B cell (primary cell): ENCODE results near the gene ARHGAP6. TPM values are rescaled to one million over a fixed set of nuclear protein-coding genes. Genes with fewer than 3 reads are reported as not detected.

Experiments
- ATAC-seq: fragments of 200-7000 bp; cut with Tn5 transposase; one replicate; pipeline ENCODE4 v1.10.0; 2021; ENCODE audit warnings: low read depth, mild to moderate bottlenecking, moderate number of reproducible peaks, moderate library complexity
- CTCF ChIA-PET: fragments of 350-600 bp; sonication (Branson Sonifier 250); formaldehyde crosslinking; loops from one replicate; lab custom pipeline; 2021; ENCODE audit warnings: antibody characterized with exemption, inconsistent platforms; lab: Charles Lee
- POLR2A ChIA-PET: fragments of 350-600 bp; sonication (Branson Sonifier 250); formaldehyde crosslinking; loops from one replicate; lab custom pipeline; 2021; ENCODE audit warnings: antibody characterized with exemption; lab: Charles Lee
- DNase-seq: peaks from one replicate; pipeline ENCODE4 v3.0.0; 2013
- H2AFZ ChIP-seq: 2 replicates; pipeline ENCODE4 v1.6.1; 2012; ENCODE audit warnings: mild to moderate bottlenecking, low read depth, low read length; ENCODE audit not compliant: insufficient read depth, poor library complexity, severe bottlenecking
- H3K27ac ChIP-seq, 2 donors: 1 replicate in 1 of 2; 2 replicates in 1 of 2; pipeline ENCODE4 v1.5.1; 2012 to 2013; ENCODE audit warnings: low read length in 2 of 2, mild to moderate bottlenecking in 2 of 2, moderate library complexity in 1 of 2
- H3K27me3 ChIP-seq, 4 experiments: fragments of 200-600 bp in 1 of 4; sonication (generic) in 1 of 4; replicated peaks in 1 of 4; 1 replicate in 2 of 4; 2 replicates in 2 of 4; pipeline versions ENCODE4 v1.6.1 to v1.7.0; 2013 to 2016; ENCODE audit warnings: low read length in 3 of 4, mild to moderate bottlenecking in 2 of 4, mixed read lengths in 1 of 4, moderate library complexity in 1 of 4; ENCODE audit not compliant: insufficient read depth in 4 of 4, control insufficient read depth in 3 of 4; ENCODE audit errors: control extremely low read depth in 1 of 4
- H3K36me3 ChIP-seq, 2 experiments: replicated peaks in 1 of 2; 1 replicate in 1 of 2; 2 replicates in 1 of 2; pipeline versions ENCODE4 v1.6.1 to v1.7.1; 2013; ENCODE audit warnings: low read length in 1 of 2; ENCODE audit not compliant: insufficient read depth in 2 of 2, control insufficient read depth in 1 of 2; ENCODE audit errors: control extremely low read depth in 1 of 2, extremely low read depth in 1 of 2
- H3K4me1 ChIP-seq, 2 donors: fragments of 200-600 bp in 1 of 2; sonication (generic) in 1 of 2; 1 replicate in 1 of 2; 2 replicates in 1 of 2; pipeline versions ENCODE4 v1.5.1 to v1.6.1; 2013 to 2017; ENCODE audit warnings: low read length in 2 of 2; ENCODE audit not compliant: control insufficient read depth in 2 of 2, insufficient read depth in 2 of 2
- H3K4me2 ChIP-seq: replicated peaks from 2 replicates; pipeline ENCODE3; 2012; ENCODE audit warnings: mild to moderate bottlenecking, low read depth, low read length; ENCODE audit not compliant: poor library complexity, severe bottlenecking
- H3K4me3 ChIP-seq, 5 experiments: fragments of 200-600 bp in 1 of 5; sonication (generic) in 1 of 5; 1 replicate in 3 of 5; 2 replicates in 2 of 5; pipeline versions ENCODE4 v1.5.1 to v1.7.0; 2011 to 2016; ENCODE audit warnings: low read length in 4 of 5, mild to moderate bottlenecking in 4 of 5, low read depth in 2 of 5, control low read depth in 1 of 5, moderate library complexity in 1 of 5; ENCODE audit not compliant: insufficient read depth in 1 of 5; ENCODE audit errors: control extremely low read depth in 1 of 5, extremely low read depth in 1 of 5
- H3K79me2 ChIP-seq: fragments of 200-600 bp; sonication (generic); one replicate; pipeline ENCODE4 v1.6.0; 2016; ENCODE audit warnings: low read length; ENCODE audit not compliant: control insufficient read depth, insufficient read depth
- H3K9ac ChIP-seq: fragments of 200-600 bp; sonication (generic); 2 replicates; pipeline ENCODE4 v1.6.1; 2017; ENCODE audit warnings: mild to moderate bottlenecking, low read length, moderate library complexity
- H3K9me3 ChIP-seq, 3 donors: one replicate each; pipeline versions ENCODE4 v1.6.1 to v1.7.1; 2013; ENCODE audit warnings: low read length in 2 of 3; ENCODE audit not compliant: control insufficient read depth in 2 of 3, insufficient read depth in 1 of 3; ENCODE audit errors: control extremely low read depth in 1 of 3
- H4K20me1 ChIP-seq: 2 replicates; pipeline ENCODE4 v1.6.0; 2012; ENCODE audit warnings: mild to moderate bottlenecking, low read length; ENCODE audit not compliant: insufficient read depth, control insufficient read depth, poor library complexity, severe bottlenecking
- H3K27ac Mint-ChIP-seq: one replicate; pipeline ENCODE4 v1.8.0; 2021; ENCODE audit warnings: mixed read lengths
- H3K27me3 Mint-ChIP-seq: one replicate; pipeline ENCODE4 v1.8.0; 2021; ENCODE audit warnings: mixed read lengths
- H3K4me1 Mint-ChIP-seq: one replicate; pipeline ENCODE4 v1.8.0; 2021; ENCODE audit warnings: mixed read lengths
- H3K4me3 Mint-ChIP-seq: one replicate; pipeline ENCODE4 v1.8.0; 2021; ENCODE audit warnings: mixed read lengths
- H3K9me3 Mint-ChIP-seq: one replicate; pipeline ENCODE4 v1.8.0; 2022; ENCODE audit warnings: mixed read lengths; ENCODE audit not compliant: insufficient read depth
- EZH2 ChIP-seq: IDR thresholded peaks from 2 replicates; pipeline ENCODE4 v1.6.1; 2012; ENCODE audit warnings: borderline replicate concordance, low read depth, mild to moderate bottlenecking, moderate library complexity, low read length; ENCODE audit not compliant: insufficient read depth, poor library complexity, severe bottlenecking
- WGBS: methylation state at CpG from one replicate; pipeline ENCODE4 v1.1.5; 2013; ENCODE audit warnings: missing lambda C conversion rate; ENCODE audit not compliant: insufficient coverage; 5-methylcytosine and 5-hydroxymethylcytosine counted together
- intact Hi-C: fragments of 100-400 bp; cut with micrococcal nuclease; formaldehyde crosslinking; loops from one replicate; pipeline ENCODE4 v1.10.0; 2022
- polyA plus RNA-seq: library from polyadenylated mRNA; depleted of rRNA; stranded (reverse); fragments of >200 nt; gene quantifications from 2 replicates; pipeline ENCODE4 v1.2.3, GENCODE V29; 2012
- total RNA-seq, 2 donors: library from RNA; stranded (reverse); fragments of 120-200 nt in 1 of 2; gene quantifications; 1 replicate in 1 of 2; 2 replicates in 1 of 2; pipeline versions ENCODE4 v1.2.3 to v1.2.4, GENCODE V29; 2013 to 2022
- TF ChIP-seq, protein P1 (sequence below): fragments of 200-600 bp; IDR thresholded peaks from one replicate; pipeline ENCODE4 v1.8.0; 2022; ENCODE audit warnings: antibody characterized with exemption, mild to moderate bottlenecking

ARHGAP6 gene
- total and polyA plus RNA-seq, 2 donors (not counting 1 experiment from before 2014, with no cell fraction given): 1.6 to 2.6 TPM

DNA sequence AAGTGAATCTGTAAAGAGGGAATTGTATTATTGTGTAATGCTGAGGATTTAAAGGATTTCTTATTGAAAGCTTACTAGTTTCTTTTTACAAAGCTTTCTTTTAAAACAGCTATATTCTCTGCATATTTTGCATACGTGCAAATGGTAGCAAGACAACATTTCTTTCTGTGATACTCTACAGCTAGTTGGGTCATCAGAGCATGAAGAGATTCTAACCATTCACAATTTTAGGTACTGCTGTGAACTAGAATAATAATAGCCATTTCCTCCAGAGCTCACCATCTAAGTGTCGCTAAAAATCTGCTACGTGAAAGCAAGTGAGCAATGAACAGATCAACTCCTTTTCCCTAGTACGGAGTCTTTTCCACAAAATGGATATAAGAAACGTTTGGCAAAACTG, 37.3 kb downstream of the ARHGAP6 start:
- H3K27me3 ChIP-seq: peaks cover 0 to 2% (median 0%) of the 10 kb centered on the region in 4 experiments
- no peaks in the 10 kb centered on the region for H3K79me2 ChIP-seq
- ChIA-PET CTCF (no interaction called here), POLR2A (no interaction called here)
- WGBS: no CpG with 5 or more reads among the region's 5 CpGs
- Mint-ChIP-seq H3K27me3 (peaks cover 5% of the 10 kb centered on the region), H3K9me3 (peaks cover 2% of the 10 kb centered on the region), H3K27ac (no peak overlapping the region), H3K4me3 (no peak overlapping the region), H3K4me1 (no peaks in the 10 kb centered on the region)
- H3K9ac ChIP-seq: no peak overlapping the region
- no peak overlapping the region for H3K4me3 ChIP-seq
- TF ChIP-seq, protein P1, sequence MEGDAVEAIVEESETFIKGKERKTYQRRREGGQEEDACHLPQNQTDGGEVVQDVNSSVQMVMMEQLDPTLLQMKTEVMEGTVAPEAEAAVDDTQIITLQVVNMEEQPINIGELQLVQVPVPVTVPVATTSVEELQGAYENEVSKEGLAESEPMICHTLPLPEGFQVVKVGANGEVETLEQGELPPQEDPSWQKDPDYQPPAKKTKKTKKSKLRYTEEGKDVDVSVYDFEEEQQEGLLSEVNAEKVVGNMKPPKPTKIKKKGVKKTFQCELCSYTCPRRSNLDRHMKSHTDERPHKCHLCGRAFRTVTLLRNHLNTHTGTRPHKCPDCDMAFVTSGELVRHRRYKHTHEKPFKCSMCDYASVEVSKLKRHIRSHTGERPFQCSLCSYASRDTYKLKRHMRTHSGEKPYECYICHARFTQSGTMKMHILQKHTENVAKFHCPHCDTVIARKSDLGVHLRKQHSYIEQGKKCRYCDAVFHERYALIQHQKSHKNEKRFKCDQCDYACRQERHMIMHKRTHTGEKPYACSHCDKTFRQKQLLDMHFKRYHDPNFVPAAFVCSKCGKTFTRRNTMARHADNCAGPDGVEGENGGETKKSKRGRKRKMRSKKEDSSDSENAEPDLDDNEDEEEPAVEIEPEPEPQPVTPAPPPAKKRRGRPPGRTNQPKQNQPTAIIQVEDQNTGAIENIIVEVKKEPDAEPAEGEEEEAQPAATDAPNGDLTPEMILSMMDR: no peak
- no peak for TF ChIP-seq EZH2
- H3K4me2 ChIP-seq: no peak overlapping the region
- DNase-seq (no peak), ATAC-seq (no peak)
- H3K4me1 ChIP-seq: no peaks in the 10 kb centered on the region
- H4K20me1 ChIP-seq: no peaks in the 10 kb centered on the region
- H3K36me3 ChIP-seq: no peaks in the 10 kb centered on the region
- H3K9me3 ChIP-seq: no peaks in the 10 kb centered on the region
- no peak overlapping the region for H3K27ac ChIP-seq
- intact Hi-C loops: loop anchor here (5.0 to 10.0 kb wide), 2 partner anchors 64 to 241 kb away; no protein-coding TSS in a partner anchor
- H2AFZ ChIP-seq: no peak overlapping the region

DNA sequence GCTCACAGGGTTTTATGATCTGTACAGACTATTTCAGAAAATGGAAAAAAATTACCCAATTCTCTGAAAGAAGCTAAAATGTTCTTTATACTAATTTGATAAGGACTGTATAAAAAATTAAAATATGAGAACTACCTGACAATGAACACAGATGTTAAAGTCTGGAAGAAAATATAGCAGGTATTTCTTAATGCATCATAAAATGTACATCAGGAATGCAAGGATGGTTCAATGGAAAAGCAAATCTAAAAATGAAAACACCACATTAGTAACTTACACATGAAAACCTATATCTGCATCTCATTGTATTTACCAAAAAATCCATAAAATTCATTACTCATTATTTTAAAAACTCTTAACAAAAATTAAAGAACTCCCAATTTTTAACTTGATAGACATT, 39.4 kb downstream of the ARHGAP6 start:
- peaks cover 2% of the 10 kb centered on the region for H3K9me3 Mint-ChIP-seq
- intact Hi-C loops: loop anchor here (5.0 to 10.0 kb wide), 2 partner anchors 62 to 239 kb away; no protein-coding TSS in a partner anchor
- H3K79me2 ChIP-seq: no peaks in the 10 kb centered on the region

More for the DNA sequence above, 39.4 kb downstream of the ARHGAP6 start:
- Histone ChIP-seq H4K20me1 (no peaks in the 10 kb centered on the region), H3K4me1 (no peaks in the 10 kb centered on the region), H3K9me3 (no peaks in the 10 kb centered on the region), H3K4me3 (no peak overlapping the region), H3K27me3 (no peaks in the 10 kb centered on the region), H3K36me3 (no peaks in the 10 kb centered on the region), H2AFZ (no peak overlapping the region), H3K9ac (no peak overlapping the region), H3K27ac (no peak overlapping the region), H3K4me2 (no peak overlapping the region)
- ChIA-PET POLR2A (no interaction called here), CTCF (no interaction called here)
- no peaks in the 10 kb centered on the region for H3K4me1 Mint-ChIP-seq
- DNase-seq (no peak), ATAC-seq (no peak)
- H3K4me3 Mint-ChIP-seq: no peak overlapping the region
- peaks cover 3% of the 10 kb centered on the region for H3K27me3 Mint-ChIP-seq
- no peak overlapping the region for H3K27ac Mint-ChIP-seq
- TF ChIP-seq EZH2: no peak
- TF ChIP-seq, protein P1: no peak
